ENCODE measurements around the gene MAGEA4. TPM values are rescaled to one million over a fixed set of nuclear protein-coding genes. Genes with fewer than 3 reads are reported as not detected.

The MAGEA4 gene
- total and polyA plus RNA-seq, 12 donors = not detected

DNA sequence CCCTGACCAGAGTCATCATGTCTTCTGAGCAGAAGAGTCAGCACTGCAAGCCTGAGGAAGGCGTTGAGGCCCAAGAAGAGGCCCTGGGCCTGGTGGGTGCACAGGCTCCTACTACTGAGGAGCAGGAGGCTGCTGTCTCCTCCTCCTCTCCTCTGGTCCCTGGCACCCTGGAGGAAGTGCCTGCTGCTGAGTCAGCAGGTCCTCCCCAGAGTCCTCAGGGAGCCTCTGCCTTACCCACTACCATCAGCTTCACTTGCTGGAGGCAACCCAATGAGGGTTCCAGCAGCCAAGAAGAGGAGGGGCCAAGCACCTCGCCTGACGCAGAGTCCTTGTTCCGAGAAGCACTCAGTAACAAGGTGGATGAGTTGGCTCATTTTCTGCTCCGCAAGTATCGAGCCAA, 11.0 kb downstream of the MAGEA4 start:
- TF ChIP-seq, protein P1, sequence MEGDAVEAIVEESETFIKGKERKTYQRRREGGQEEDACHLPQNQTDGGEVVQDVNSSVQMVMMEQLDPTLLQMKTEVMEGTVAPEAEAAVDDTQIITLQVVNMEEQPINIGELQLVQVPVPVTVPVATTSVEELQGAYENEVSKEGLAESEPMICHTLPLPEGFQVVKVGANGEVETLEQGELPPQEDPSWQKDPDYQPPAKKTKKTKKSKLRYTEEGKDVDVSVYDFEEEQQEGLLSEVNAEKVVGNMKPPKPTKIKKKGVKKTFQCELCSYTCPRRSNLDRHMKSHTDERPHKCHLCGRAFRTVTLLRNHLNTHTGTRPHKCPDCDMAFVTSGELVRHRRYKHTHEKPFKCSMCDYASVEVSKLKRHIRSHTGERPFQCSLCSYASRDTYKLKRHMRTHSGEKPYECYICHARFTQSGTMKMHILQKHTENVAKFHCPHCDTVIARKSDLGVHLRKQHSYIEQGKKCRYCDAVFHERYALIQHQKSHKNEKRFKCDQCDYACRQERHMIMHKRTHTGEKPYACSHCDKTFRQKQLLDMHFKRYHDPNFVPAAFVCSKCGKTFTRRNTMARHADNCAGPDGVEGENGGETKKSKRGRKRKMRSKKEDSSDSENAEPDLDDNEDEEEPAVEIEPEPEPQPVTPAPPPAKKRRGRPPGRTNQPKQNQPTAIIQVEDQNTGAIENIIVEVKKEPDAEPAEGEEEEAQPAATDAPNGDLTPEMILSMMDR (IDR thresholded peaks at IDR 0.05) = no peak
- 92 to 96% methylated on average over 6 of the region's 6 CpGs for WGBS, 2 donors
- Histone ChIP-seq H3K27ac (no peak overlapping the region), H3K4me1 (no peaks in the 10 kb centered on the region), H3K36me3 (no peaks in the 10 kb centered on the region), H3K27me3 (no peaks in the 10 kb centered on the region), H3K9me3 (no peaks in the 10 kb centered on the region), H3K4me3 (no peak overlapping the region)
- ATAC-seq (no peak), DNase-seq (no peak)
- intact Hi-C loops (cut with DNase I) = no loop called here

- TF ChIP-seq, protein P1 (IDR thresholded peaks at IDR 0.05) = no peak
- no peak overlapping the region for H3K27ac ChIP-seq
- WGBS, 2 donors = 11 to 46% methylated on average over 1 to 4 of the region's 4 CpGs
- peaks cover 0 to 4% (median 0%) of the 10 kb centered on the region in 7 donors for H3K27me3 ChIP-seq
- no peaks in the 10 kb centered on the region for H3K9me3 ChIP-seq
- intact Hi-C loops (cut with DNase I) = no loop called here
- DNase-seq (no peak), ATAC-seq (peak in 3 of 8 donors; percentile 23 to 48 (median 33))
- no peaks in the 10 kb centered on the region for H3K36me3 ChIP-seq
- no peak overlapping the region for H3K4me3 ChIP-seq
- no peaks in the 10 kb centered on the region for H3K4me1 ChIP-seq
These were observed 16.4 kb downstream of the MAGEA4 start for GRCh38 chrX:151929126-151929525.

DNA sequence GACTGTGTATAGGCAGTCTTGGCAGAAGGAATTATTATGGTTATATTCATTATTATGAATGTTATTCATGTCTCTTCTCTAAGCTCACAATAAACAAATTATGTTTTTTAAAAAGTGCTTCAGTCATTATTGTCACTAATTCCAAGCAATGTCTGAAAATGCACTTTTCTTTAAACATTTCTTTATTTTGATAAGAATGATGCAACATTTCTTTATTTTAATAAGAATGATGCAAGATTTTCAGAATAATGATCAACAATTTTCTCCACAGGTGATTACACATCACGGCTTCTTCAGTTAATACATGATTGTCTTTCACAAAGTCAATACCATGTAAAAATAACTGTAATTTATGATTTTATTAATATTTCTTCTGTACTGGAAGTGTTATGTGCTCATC, 22.7 kb downstream of the MAGEA4 start:
- Histone ChIP-seq H3K27ac (no peak overlapping the region), H3K27me3 (peaks cover 0 to 4% (median 0%) of the 10 kb centered on the region in 7 donors), H3K9me3 (no peaks in the 10 kb centered on the region), H3K36me3 (no peaks in the 10 kb centered on the region), H3K4me1 (no peaks in the 10 kb centered on the region), H3K4me3 (no peak overlapping the region)
- TF ChIP-seq, protein P1 (IDR thresholded peaks at IDR 0.05) = no peak
- DNase-seq = no peak
- 98 to 100% methylated on average over 1 of the region's 1 CpG for WGBS, 2 donors
- intact Hi-C loops (cut with DNase I) = no loop called here
- no peak for ATAC-seq

GRCh38 chrX:151938172-151938571, 25.5 kb downstream of the MAGEA4 start:
- Histone ChIP-seq H3K4me3 (no peak overlapping the region), H3K4me1 (no peaks in the 10 kb centered on the region), H3K9me3 (no peaks in the 10 kb centered on the region), H3K27me3 (no peaks in the 10 kb centered on the region), H3K27ac (no peak overlapping the region), H3K36me3 (no peaks in the 10 kb centered on the region)
- no peak for ATAC-seq
- intact Hi-C loops (cut with DNase I) = no loop called here
- TF ChIP-seq, protein P1 (IDR thresholded peaks at IDR 0.05) = no peak
- no peak for DNase-seq
